Fibroblast of lung (primary cell): ENCODE data around the gene TUBGCP2. TPM values are rescaled to one million over a fixed set of nuclear protein-coding genes. Genes with fewer than 3 reads are reported as not detected.

Experiments used
- DNase-seq, 2 donors: peaks; one replicate each; pipeline versions ENCODE4 v3.0.0 to v3.0.0-alpha.2; 2010; ENCODE audit warnings: low read depth in 2 of 2
- H2AFZ ChIP-seq: 2 replicates; pipeline ENCODE4 v1.5.1; 2012; ENCODE audit warnings: low read length, control low read depth, inconsistent platforms
- H3K27ac ChIP-seq: 2 replicates; pipeline ENCODE4 v1.5.1; 2011; ENCODE audit warnings: low read length, control low read depth; ENCODE audit not compliant: insufficient read depth
- H3K27me3 ChIP-seq: 2 replicates; pipeline ENCODE4 v1.5.1; 2011; ENCODE audit warnings: mild to moderate bottlenecking, low read length; ENCODE audit not compliant: control insufficient read depth, insufficient read depth
- H3K36me3 ChIP-seq: 2 replicates; pipeline ENCODE4 v1.5.1; 2011; ENCODE audit warnings: low read length; ENCODE audit not compliant: control insufficient read depth, insufficient read depth
- H3K4me1 ChIP-seq: 2 replicates; pipeline ENCODE4 v1.5.1; 2011; ENCODE audit warnings: low read length; ENCODE audit not compliant: control insufficient read depth, insufficient read depth; ENCODE audit errors: extremely low read depth
- H3K4me2 ChIP-seq: 2 replicates; pipeline ENCODE4 v1.5.1; 2011; ENCODE audit warnings: low read length, control low read depth; ENCODE audit not compliant: insufficient read depth; ENCODE audit errors: extremely low read depth
- H3K4me3 ChIP-seq, 4 experiments: fragments of 200-600 bp in 1 of 4; sonication (generic) in 1 of 4; replicated peaks in 1 of 4; 2 replicates each; pipeline ENCODE4 v1.5.1; 2011 to 2016; ENCODE audit warnings: low read length in 4 of 4, low read depth in 3 of 4, mild to moderate bottlenecking in 3 of 4, control low read depth in 2 of 4, inconsistent platforms in 1 of 4, mixed read lengths in 1 of 4; ENCODE audit not compliant: insufficient read depth in 1 of 4; ENCODE audit errors: control extremely low read depth in 1 of 4
- H3K79me2 ChIP-seq: 2 replicates; pipeline ENCODE4 v1.5.1; 2012; ENCODE audit warnings: mild to moderate bottlenecking, low read length, inconsistent platforms; ENCODE audit not compliant: control insufficient read depth, insufficient read depth
- H3K9ac ChIP-seq: 2 replicates; pipeline ENCODE4 v1.5.1; 2011; ENCODE audit warnings: mild to moderate bottlenecking, low read length, control low read depth; ENCODE audit not compliant: insufficient read depth
- H3K9me3 ChIP-seq: 2 replicates; pipeline ENCODE4 v1.5.1; 2012; ENCODE audit warnings: low read depth, low read length; ENCODE audit not compliant: control insufficient read depth, insufficient read depth
- H4K20me1 ChIP-seq: 2 replicates; pipeline ENCODE4 v1.5.1; 2011; ENCODE audit warnings: low read length; ENCODE audit not compliant: control insufficient read depth, insufficient read depth; ENCODE audit errors: extremely low read depth
- EZH2 ChIP-seq: IDR thresholded peaks from 2 replicates; pipeline ENCODE4 v1.5.1; 2012; ENCODE audit warnings: low read length, control low read depth, mild to moderate bottlenecking; ENCODE audit errors: missing control alignments
- polyA plus RNA-seq, 2 donors: library from polyadenylated mRNA; depleted of rRNA in 1 of 2; stranded (reverse) in 1 of 2; unstranded in 1 of 2; fragments of >200 nt; gene quantifications; 2 replicates each; pipeline ENCODE4 v1.2.1, GENCODE V29; 2011 to 2012; ENCODE audit warnings: missing spikeins in 1 of 2
- total RNA-seq: library from RNA; depleted of rRNA; stranded (reverse); fragments of >200 nt; gene quantifications from 2 replicates; pipeline ENCODE4 v1.2.1, GENCODE V29; 2014
- TF ChIP-seq, protein P1 (sequence below), 2 donors: IDR thresholded peaks in 1 of 2; conservative IDR thresholded peaks in 1 of 2; 1 replicate in 1 of 2; 2 replicates in 1 of 2; pipeline ENCODE4 v1.5.1; 2011 to 2012; ENCODE audit warnings: low read length in 2 of 2, control low read depth in 1 of 2, inconsistent platforms in 1 of 2, low read depth in 1 of 2, mild to moderate bottlenecking in 1 of 2

Gene TUBGCP2
- total and polyA plus RNA-seq, 2 donors (not counting 1 experiment from before 2014, with no cell fraction given), result 31.0 to 60.8 TPM

DNA sequence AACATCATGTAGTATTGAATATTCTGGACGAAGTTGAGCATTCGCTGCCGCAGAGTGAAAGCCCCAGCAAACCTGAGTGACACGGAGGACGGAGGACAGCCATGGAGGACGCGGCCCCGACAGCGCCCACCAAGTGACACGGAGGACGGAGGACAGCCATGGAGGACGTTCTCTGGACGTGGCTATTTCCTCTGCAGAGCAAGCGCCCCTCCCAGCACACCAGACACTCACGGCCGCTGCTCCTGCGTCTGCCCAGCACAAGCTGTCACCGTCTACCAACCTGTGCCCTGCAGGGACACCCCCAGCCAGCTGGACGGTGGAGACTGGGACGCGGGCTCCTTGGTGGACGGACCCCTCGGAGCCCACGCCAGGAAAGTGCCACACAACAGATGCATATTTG, 24.7 kb downstream of the TUBGCP2 start:
- TF ChIP-seq, protein P1, sequence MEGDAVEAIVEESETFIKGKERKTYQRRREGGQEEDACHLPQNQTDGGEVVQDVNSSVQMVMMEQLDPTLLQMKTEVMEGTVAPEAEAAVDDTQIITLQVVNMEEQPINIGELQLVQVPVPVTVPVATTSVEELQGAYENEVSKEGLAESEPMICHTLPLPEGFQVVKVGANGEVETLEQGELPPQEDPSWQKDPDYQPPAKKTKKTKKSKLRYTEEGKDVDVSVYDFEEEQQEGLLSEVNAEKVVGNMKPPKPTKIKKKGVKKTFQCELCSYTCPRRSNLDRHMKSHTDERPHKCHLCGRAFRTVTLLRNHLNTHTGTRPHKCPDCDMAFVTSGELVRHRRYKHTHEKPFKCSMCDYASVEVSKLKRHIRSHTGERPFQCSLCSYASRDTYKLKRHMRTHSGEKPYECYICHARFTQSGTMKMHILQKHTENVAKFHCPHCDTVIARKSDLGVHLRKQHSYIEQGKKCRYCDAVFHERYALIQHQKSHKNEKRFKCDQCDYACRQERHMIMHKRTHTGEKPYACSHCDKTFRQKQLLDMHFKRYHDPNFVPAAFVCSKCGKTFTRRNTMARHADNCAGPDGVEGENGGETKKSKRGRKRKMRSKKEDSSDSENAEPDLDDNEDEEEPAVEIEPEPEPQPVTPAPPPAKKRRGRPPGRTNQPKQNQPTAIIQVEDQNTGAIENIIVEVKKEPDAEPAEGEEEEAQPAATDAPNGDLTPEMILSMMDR (conservative IDR thresholded peaks at IDR 0.05 in 1 of 2, IDR thresholded peaks at IDR 0.05 in 1 of 2; ENCODE audit: low read depth in 1 of 2, low read length in 2 of 2), result no peak
- TF ChIP-seq EZH2, result no peak
- Histone ChIP-seq H3K36me3 (peaks cover 40% of the 10 kb centered on the region), H3K79me2 (no peaks in the 10 kb centered on the region), H4K20me1 (no peaks in the 10 kb centered on the region), H3K4me1 (no peaks in the 10 kb centered on the region), H3K27ac (no peak overlapping the region), H3K4me3 (no peak overlapping the region), H3K9ac (no peak overlapping the region), H3K4me2 (no peak overlapping the region), H2AFZ (no peak overlapping the region), H3K27me3 (no peaks in the 10 kb centered on the region), H3K9me3 (no peaks in the 10 kb centered on the region)
- no peak for DNase-seq

DNA sequence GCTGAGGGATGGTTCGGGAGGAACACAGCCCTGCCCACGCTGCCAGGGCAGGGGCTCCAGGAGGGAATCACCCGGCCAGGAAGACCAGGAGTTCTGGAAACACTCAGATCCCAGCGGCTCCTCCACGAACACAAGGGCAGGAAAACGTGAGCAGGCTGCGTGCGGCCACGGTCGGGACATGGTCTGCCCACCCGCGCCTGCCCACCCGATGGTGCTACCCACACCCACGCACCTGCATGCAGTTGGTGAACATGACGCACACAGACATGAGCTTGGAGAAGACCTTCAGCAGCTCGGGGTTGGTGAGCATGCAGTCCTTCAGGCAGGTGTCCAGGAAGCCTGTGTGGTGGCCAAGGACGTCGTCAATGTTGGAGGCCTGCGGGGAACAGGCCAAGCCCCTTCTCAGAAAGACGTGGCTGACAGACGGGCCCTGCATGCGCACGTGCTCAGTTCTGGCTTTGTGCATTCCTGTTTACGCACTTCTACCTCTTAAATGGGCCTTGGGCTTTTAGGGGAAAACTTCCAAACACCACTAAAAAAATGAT, 25.8 kb downstream of the TUBGCP2 start:
- H3K4me3 ChIP-seq, result no peak overlapping the region
- peaks cover 3% of the 10 kb centered on the region for H3K4me1 ChIP-seq
- no peak for DNase-seq
- H3K4me2 ChIP-seq, result no peak overlapping the region
- no peak overlapping the region for H3K9ac ChIP-seq
- H4K20me1 ChIP-seq, result no peaks in the 10 kb centered on the region
- peaks cover 33% of the 10 kb centered on the region for H3K36me3 ChIP-seq
- no peak overlapping the region for H2AFZ ChIP-seq
- H3K79me2 ChIP-seq, result no peaks in the 10 kb centered on the region
- no peak for TF ChIP-seq EZH2
- TF ChIP-seq, protein P1 (conservative IDR thresholded peaks at IDR 0.05 in 1 of 2, IDR thresholded peaks at IDR 0.05 in 1 of 2; ENCODE audit: low read depth in 1 of 2, low read length in 2 of 2), result no peak
- no peaks in the 10 kb centered on the region for H3K9me3 ChIP-seq
- no peaks in the 10 kb centered on the region for H3K27me3 ChIP-seq
- H3K27ac ChIP-seq, result no peak overlapping the region

DNA sequence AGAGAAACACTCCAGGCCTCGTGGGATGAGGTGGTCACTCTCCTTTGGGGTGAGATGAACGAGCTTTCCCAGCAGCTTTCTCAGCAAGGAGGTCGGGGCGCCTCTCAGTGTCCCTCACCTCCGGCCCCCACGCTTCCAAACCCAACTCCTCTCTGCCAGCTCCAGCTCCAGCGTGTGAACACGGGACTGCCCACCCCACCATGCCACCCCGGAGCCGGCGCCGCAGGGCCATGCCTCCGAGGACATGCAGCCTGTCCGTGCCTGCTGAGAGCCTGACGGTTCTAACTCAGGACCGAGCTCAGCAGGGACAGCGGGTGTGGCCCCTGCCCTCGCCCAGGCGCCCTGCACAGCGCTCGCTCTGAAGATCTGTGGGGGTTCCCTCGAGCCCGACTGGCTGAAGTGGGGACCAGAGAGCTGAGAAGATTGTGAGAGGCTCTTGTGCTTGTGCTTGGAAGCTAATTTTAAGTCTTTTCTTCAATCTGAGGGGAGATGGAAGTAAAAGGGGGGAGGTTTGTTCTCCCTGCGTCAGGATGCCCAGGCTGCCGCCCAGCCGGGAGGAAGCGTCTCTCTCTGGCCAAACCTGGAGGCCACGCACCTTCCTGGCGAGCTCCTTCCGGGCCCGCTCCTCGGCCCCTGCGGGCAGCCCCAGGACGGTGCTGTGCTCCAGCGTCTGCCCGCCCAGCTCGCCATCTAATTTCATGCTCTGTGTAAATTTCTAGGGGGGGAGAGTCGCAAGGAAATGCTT, 26.9 kb downstream of the TUBGCP2 start:
- H3K4me3 ChIP-seq, result no peak overlapping the region
- H4K20me1 ChIP-seq, result no peaks in the 10 kb centered on the region
- peaks cover 32% of the 10 kb centered on the region for H3K36me3 ChIP-seq
- H2AFZ ChIP-seq, result no peak overlapping the region
- no peak for TF ChIP-seq EZH2
- TF ChIP-seq, protein P1 (conservative IDR thresholded peaks at IDR 0.05 in 1 of 2, IDR thresholded peaks at IDR 0.05 in 1 of 2; ENCODE audit: low read depth in 1 of 2, low read length in 2 of 2), result no peak
- H3K9me3 ChIP-seq, result no peaks in the 10 kb centered on the region
- H3K9ac ChIP-seq, result no peak overlapping the region
- DNase-seq, result no peak
- H3K27me3 ChIP-seq, result no peaks in the 10 kb centered on the region
- H3K4me2 ChIP-seq, result no peak overlapping the region
- no peak overlapping the region for H3K27ac ChIP-seq
- no peaks in the 10 kb centered on the region for H3K79me2 ChIP-seq
- H3K4me1 ChIP-seq, result peaks cover 3% of the 10 kb centered on the region
